ENCODE measurements around the gene MCIDAS.

DNA sequence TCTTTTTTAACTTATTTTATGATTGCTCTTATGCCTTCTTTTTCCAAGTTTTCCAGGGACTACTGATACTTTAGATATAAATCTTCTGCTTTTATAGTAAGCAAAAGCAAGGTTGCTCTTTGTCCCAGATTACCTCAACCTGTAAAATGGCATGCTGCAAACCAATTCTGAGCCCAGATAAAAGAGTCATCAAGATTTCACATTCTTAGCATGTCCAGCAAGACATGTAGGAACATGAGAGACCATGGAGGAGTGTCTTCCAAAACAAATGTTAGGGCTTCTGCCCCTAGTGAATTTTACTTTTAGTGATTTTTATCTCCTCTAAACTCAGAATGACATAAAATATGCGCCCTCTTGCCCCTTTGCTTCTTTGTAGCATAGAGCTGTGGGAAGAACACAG lies 47.1 kb downstream of the MCIDAS start:
- TF ChIP-seq, protein P1, sequence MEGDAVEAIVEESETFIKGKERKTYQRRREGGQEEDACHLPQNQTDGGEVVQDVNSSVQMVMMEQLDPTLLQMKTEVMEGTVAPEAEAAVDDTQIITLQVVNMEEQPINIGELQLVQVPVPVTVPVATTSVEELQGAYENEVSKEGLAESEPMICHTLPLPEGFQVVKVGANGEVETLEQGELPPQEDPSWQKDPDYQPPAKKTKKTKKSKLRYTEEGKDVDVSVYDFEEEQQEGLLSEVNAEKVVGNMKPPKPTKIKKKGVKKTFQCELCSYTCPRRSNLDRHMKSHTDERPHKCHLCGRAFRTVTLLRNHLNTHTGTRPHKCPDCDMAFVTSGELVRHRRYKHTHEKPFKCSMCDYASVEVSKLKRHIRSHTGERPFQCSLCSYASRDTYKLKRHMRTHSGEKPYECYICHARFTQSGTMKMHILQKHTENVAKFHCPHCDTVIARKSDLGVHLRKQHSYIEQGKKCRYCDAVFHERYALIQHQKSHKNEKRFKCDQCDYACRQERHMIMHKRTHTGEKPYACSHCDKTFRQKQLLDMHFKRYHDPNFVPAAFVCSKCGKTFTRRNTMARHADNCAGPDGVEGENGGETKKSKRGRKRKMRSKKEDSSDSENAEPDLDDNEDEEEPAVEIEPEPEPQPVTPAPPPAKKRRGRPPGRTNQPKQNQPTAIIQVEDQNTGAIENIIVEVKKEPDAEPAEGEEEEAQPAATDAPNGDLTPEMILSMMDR (IDR thresholded peaks at IDR 0.05) = no peak
- no peak for TF ChIP-seq POLR2A (IDR thresholded peaks at IDR 0.05)

Measured in testis (tissue), 2 donors.